NOMO-1 treated with dmso at 0.1 percent for 144 hours (cell line): Measurements from ENCODE around the gene FRMPD4.

Experiments used
- DNase-seq: peaks from one replicate; lab custom pipeline; 2025; ENCODE audit not compliant: unreplicated experiment; lab: John Stamatoyannopoulos, UW

The FRMPD4 gene

DNA sequence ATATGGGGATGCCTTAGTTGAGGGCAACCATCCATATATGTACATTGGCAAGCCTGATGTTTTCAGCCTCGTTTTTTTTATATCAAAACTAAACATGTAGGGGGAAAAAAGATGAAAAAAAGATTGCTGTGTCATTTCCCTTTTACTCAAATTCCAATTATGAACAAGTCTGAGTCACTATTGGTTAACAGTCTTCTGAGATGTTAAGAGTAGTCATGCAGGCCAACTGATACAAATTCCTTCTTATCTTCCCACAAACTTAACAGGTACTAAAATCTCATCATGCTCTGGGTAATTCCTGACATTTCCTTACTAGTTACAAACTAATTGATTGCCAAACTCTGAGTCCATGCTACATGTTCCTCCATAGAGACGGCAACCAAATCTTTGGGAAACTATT, 222.1 kb downstream of the FRMPD4 start:
- DNase-seq, result peak; percentile 7

DNA sequence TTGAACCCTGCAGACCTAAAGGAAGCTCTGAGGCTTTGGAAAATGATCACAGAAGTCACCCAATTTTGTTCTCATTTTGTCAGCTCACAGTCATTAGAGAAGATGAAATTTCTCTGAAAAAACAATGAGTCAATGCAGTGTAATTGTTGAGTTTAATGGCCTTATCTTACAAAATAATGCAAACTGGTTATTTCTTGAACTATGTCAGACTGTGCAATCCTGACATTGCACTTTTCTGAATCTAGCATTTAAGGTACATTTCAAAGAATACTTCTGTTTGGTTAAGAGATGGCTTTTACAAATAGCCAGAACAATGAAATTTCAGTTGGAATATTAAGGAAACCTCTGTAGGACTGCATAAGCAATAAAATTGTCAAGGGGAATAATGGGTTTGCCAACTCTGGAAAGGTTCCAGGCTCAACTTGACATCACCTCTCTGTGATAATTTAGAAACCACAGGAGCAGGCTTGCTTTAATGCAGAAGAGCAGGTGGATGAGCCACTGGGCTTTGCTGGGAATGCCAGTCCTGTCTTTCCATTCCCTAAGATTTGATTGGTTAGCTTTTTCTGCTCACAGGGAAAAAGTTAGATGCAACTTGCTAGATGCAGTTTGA, 222.8 kb downstream of the FRMPD4 start:
- peak; percentile 5 for DNase-seq

DNA sequence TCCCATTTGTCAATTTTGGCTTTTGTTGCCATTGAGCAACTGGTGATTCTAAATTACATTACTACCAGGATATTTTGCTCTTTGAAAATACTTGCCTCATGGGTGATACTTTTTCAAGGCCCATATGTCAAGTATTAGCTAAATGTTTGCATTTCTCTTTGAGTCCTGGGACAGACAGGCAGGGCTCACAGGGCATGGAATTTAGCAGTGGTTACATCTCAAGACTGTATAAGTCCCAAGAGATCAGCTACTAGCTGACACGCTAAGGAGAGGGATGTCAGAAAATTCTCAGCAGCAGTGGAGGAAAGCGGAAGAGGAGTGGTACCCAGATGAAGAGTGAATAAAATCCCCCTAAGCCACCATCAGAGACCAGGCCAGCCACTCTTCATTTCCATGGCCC, 224.9 kb downstream of the FRMPD4 start:
- DNase-seq, result no peak

DNA sequence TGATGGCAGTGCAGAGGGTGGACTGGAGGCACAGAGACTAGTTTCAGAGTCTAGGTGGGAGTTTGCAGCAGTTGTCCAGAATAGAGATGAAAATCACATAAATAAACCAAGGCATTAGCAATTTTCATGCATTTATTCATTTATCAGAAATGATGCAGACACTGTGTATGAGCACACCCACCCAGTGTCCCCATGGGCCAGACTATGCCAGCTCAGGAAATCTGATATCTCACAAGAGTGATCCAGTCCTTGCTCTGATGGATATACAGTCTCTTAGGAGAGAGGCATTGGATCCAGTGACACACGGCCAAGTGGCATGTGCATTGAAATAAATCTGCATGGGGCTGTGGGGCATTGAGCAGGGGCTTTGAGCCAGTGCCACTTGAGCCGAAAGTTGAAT, 228.2 kb downstream of the FRMPD4 start:
- no peak for DNase-seq

DNA sequence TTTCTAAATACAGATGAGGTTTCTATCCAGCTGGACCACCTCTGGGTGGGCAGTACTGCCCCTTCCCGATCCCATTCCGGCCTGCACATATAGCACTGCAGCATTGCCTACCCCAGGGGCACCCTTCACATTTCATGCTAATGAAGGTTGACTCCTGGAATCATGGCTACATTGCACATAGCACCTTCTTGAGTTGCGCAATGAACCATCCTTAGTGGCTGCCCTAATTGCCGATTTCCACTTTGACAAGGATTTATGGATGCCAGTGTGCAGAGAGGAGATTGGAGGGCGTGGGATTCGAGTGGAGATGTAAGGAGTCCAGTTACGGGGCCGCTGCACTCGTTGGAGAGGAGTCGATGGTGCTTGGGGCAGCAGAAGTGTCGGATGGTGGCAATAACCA, 229.0 kb downstream of the FRMPD4 start:
- DNase-seq, result no peak

DNA sequence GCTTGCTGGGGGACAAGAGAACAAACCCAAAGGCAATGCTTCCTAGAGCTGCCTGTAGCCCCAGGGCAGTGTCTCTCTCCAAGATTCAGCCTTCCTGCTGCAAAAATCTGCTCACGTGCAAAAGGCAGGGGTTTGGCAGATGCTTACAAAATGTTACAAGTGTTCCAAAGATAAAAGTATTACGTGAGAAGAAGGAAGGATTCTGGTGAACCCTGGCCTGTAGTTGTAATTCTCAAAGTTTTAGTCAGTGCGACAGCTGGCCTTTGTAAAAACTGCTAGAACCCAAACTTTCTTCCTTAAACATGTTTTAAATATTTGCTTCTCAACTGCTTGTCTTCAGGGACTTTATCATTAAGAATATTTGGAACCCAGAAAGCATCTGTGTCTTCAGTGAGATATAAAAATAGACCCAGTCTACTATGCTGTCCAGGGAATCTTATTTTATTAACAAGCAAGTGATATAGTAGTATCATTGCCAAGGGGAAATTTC, 232.3 kb downstream of the FRMPD4 start:
- no peak for DNase-seq

DNA sequence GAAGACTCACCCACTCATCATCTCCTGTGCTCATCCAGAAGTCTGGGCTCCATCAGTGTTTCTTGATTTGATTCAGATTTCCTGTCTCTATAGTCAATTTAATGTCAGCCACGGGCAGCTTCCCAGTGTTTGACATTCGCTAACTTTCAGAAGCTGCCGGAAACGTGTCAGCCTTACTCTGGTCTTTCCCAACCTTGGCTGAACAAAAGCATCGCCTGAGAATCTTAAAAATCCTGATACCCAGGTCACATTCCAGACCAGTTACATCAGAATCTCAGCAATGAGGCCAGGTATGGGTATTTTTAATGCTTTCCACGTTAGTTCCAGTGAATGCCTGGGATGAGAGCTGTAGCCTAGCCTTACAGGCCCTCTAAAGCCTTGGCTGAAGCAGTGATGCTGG, 233.8 kb downstream of the FRMPD4 start:
- DNase-seq, result no peak

DNA sequence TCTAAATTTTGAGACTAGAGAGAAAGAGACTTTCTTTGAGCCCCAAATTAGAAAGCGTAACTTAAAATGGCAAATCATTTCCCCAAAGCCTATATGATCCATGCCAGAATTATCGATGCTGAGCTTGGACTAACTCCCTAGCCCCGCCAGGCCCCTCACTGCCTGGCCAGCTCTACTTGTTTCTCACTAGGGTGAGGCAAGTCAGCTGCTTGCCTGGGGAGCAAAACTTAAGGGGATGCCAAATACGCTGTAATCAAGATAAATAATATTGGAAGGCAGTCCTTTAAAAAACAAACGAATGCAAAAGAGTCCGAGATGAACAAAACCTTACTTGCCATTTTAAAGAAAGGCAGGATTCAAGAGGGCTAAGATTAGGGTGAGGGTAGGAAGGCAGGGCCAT, 236.0 kb downstream of the FRMPD4 start:
- DNase-seq, result no peak

DNA sequence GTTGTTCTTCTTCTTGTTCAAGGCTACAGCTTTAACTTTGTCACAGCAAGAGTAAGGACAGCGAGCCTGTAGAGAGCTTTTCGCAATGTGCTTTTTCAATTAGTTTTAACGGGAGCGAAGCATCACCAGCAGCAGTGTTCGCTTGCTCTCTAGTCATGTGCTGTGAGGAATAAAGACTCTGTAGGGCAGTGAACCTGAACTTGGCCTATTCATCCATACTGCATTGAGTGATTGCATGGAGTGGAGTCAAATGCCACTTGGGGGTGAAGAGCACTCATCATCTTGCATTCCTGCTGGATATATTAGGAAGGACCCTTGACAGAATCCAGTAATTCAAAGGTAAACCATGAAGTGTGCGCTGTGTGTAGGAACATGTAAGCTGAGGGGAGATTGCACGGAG, 240.0 kb downstream of the FRMPD4 start:
- DNase-seq, result no peak

DNA sequence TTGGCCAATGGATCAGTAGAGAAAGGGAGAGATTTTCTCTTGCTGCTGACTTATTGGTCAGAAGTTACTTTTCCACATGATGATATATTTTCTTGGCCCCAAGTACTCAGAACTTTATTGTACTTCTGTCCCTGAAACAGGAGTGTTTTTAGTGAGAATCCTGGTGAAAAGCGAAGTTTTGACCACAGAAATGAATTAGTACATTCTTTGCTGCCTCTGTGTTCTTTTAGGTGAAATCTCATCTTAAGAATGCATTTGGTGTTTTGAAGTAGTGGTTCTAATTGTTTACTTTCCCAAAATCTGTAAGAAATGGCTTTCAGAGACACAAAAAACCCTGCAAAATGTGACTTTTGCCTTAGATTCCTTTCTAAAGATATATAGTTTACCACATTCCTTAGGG, 240.4 kb downstream of the FRMPD4 start:
- no peak for DNase-seq

DNA sequence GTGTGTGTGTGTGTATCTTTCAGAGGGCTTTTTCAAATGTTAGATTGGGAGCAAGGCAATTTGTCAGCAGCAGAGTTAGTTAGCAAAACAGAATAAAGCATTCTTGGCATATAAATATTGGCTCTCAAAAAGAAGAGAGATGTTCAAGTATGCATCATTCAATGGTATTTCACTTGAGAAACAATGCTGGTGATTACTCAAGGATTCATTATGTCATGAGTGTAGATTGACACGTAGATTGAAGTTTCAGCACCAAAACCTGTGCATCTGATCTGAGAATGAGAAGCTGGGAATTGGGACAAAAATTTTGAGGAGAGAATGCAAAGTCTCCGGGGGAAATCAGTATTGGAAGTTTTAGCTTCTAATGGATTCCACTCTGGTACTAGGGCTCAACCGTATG, 241.4 kb downstream of the FRMPD4 start:
- no peak for DNase-seq

DNA sequence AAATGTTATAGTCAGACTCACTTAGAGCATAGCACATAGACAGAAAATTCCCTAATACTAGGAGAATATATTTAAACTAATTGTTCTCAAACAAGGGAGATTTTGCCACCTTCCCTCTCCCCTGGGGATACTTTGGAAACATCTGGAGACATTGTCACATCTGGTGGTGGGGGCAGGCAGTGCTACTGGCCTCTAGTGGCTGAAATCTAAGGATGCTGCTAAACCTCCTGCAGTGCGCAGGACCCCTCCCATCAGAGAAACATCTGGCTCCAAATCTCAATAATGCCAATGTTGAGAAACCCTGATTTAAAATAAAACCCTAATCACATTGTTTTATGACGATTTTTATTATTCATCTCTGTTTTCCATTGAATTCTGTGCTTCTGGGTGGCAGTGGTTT, 244.9 kb downstream of the FRMPD4 start:
- DNase-seq, result no peak

DNA sequence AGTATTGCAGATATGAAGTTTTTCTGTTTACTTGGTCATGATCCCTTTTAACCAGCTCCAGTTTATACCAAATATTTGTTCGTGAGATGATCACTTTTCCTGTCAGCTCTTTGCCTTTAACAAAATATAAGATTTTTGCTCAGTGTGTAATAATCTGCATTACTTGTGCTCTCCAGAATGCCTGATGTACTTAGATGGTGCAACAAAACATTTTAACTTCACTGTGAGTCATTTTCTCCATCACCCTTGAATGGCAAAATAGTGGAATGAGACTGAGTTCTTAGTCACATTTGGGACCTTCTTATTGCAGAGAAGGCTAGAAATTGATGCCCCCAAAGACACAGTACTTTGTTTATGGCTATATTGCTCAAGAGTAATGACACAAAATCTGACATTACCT, 252.0 kb downstream of the FRMPD4 start:
- DNase-seq, result no peak

DNA sequence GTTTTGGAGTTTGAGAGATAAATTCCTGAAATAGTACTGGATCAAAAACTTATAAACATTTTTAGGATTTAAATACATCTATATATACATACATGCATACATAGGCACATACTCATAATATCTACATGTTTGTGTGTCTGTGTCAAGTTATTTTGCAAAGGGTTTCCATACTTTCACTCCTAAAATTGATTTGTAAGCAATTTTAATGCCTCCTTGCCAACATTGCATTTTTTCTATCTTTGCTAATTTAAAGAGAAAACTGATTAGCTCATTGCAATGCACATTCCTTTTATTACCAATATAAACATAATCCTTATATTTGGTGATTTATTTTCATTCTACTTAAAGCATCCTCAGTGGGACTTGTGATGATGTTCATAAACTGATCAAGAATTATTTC, 258.3 kb downstream of the FRMPD4 start:
- DNase-seq, result no peak

DNA sequence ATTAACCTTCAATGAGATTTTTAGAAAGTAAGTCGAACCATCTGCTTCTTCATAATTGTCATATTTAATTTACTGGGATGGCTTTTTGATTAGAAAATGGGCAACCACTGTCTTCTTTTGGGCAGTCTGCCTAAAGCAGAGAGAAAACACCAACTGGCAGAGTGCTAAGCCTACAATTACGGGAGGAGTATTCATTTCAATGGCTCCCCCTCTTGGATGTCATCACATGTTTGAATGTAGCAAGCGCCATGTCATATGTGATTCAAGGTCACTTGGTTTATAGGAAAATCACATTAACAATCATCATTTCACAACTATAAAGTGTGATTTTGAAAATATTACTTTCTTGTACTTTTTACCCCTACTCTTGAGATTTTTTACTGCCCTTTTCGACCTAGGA, 261.9 kb downstream of the FRMPD4 start:
- DNase-seq, result no peak

DNA sequence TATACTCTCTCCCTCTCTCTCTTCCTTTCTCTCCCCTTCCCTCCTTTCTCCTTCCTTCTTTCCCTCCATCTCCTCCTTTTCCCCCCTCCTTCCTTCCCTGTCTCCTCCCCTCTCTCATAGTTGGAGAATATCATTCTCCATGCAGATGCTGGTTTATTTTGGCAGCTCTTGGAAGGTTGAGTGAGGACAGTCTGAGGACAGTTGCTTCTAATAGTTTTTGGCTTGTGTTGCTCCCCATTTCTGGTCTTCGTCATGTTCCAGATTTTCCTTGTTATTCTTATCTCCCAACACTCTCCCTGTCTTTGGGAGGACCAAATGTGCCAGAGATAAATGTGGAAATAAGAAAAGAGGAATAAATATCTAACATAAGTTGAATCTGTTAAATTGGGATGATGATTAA, 263.0 kb downstream of the FRMPD4 start:
- no peak for DNase-seq

DNA sequence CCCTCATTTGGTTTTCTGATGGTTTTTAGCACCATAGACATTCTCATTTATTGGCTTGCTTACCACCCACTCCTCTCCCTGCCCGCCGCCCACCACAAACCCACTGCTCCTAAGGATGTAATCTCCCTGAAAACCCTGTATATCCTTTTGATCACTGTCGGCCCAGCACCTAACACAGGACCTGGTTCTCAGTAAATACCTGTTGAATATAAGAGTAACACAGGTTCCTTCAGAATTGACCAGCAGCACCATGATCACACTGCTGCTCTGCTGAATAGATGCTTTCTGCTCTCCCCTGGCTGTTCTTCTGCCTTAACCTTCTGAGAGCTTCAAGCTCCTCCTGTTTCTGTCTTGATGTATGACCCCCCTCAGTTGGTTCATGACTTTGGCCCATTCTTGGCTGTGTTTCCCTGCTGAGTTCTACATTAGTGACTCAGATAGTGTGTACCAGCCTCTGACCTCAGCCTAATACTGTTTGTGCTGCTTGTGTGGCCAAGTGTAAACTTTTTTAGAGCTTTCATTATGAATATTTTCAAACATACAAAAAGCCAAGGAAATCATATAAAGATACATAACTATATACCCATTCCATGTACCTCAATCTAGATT, 265.3 kb downstream of the FRMPD4 start:
- DNase-seq, result no peak

DNA sequence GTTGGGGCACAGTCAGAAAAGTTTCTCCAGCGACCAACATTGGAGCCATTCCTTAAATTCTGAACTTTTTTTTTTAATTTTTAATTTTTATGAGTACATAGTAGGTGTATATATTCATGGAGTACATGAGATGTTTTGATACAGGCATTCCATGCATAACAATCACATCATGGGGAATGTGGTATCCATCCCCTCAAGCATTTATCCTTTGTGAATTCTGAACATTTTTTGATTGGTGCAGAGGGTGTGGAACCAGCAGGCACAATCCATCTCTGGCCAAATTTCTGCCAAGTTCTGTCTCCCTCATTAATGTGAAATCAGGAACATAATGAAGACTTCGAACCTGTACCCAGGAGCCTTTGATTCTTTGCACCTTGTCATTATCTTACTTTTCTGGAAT, 267.0 kb downstream of the FRMPD4 start:
- DNase-seq, result no peak

DNA sequence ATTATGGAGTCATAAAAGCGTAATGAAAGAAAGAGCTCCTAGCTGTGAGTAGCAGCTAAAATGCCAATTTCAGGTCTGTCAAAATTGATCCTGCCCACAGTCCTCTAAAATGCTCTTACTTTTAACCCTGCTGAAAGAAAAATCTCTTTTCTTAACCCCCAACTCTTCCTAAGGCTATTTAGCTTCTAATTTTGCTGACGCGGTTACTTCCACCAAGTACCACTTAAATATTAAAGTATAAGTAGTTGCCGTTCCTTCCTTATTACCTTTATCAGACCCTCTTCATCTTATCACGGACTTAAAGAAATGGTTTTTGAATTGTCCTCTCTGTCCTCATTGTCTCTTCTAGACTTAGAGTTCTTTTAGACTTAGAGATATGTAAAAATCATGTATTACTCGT, 272.2 kb downstream of the FRMPD4 start:
- no peak for DNase-seq

DNA sequence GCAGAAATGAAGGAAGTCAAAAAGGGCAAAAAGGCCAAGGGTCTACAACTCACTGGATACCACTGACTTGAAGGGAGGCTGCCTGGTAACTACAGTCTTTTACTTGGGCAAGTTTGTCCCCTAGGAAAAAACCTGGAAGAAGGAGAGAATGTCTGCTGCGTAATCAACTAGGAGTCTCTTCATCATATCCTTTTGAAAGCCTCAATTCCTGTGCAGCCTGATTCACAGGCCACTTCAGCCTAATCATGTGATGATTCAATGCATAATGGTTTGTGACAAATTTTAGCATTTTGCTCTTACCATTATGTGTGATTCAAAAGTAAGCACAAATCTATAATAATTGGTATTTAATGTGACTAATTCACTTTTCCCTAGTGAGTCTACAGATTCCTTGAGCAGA, 273.6 kb downstream of the FRMPD4 start:
- DNase-seq, result no peak

DNA sequence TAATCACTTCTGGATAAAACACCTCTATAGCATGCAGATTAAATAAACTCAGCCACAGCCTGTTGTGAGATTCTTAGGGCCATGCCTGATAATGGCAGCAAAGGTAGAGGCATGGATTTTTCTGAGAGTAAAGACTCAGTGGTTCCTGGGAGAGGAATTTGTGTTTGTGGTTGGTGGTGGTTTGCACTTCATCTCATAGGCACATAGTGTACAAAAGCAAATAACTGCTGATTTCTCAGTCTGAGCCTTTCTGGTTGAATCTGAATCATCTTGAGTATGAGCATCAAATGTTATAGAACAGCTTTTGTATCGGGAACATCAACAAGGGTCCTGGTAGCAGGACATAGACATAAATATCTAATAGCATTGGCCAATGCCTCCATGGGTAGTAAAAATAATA, 274.3 kb downstream of the FRMPD4 start:
- no peak for DNase-seq

DNA sequence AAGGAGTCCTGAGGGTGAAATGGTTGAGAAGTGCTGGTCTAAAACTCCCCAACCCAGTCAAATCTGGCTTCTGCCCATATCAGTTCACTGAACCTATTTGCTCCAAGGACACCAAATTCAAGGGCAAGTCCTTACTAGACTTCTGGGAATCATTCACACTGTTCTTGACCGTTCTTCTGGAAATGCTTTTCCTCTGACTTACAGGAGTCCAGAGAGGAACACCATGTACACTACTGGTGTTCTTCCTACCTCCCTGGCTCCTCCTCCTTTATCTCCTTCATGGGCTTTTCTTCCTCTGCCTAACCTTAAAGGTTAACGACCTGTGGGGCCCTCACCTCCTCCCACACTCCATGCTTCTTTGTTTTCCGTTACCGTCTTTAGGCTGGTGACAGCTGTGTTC, 281.3 kb downstream of the FRMPD4 start:
- no peak for DNase-seq

DNA sequence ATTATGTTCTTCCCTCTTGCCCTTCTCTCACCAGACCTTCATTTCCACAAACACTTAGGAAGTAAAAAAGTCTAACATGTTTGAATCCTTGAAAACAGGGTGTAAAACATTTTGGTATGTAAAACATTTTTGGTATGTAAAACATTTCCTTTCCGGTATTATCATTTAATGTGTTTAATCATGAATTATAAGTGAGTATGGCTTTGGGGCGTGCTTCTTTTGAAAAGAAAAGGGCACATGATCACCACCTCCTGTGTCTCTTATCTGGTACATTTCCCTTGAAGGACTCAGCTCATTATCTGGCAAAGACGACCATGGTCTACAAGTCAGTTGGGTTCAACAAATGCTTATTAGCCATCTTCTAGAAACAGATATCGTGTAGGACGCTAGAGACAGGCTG, 283.6 kb downstream of the FRMPD4 start:
- no peak for DNase-seq
